Body of pancreas (tissue), 4 donors: ENCODE results near the gene SOX8.

Source experiments
- POLR2A ChIP-seq, 3 donors: fragments of 450-650 bp; IDR thresholded peaks; one replicate each; pipeline ENCODE4 v1.6.1; 2016; ENCODE audit warnings: antibody characterized with exemption in 3 of 3, mild to moderate bottlenecking in 2 of 3
- TF ChIP-seq, protein P1 (sequence below), 7 experiments: fragments of 450-650 bp in 4 of 7; fragments of 200-600 bp in 3 of 7; sonication (generic) in 3 of 7; IDR thresholded peaks; one replicate each; pipeline ENCODE4 v1.5.1; 2016 to 2019; ENCODE audit warnings: antibody characterized with exemption in 7 of 7

DNA sequence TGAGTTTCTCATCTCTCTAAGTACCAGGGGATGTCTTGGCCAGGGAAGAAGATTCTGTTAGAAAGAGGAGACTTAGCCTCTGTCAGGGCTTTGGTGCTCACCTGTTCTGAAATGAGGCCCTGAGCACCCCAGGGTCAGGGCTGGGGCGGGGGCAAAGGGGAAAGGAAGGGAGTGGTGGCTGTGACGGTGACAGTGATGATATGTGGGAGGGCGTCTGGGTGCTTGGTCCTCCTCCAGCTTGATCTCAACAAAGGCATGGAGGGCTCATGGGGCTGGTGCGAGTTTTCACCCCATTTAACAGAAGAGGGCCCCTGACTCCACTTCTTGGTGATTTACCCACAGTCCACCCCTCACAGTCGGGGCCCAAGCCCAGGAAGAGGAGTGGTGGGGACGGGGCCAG is 15.1 kb downstream of the SOX8 start:
- TF ChIP-seq, protein P1, sequence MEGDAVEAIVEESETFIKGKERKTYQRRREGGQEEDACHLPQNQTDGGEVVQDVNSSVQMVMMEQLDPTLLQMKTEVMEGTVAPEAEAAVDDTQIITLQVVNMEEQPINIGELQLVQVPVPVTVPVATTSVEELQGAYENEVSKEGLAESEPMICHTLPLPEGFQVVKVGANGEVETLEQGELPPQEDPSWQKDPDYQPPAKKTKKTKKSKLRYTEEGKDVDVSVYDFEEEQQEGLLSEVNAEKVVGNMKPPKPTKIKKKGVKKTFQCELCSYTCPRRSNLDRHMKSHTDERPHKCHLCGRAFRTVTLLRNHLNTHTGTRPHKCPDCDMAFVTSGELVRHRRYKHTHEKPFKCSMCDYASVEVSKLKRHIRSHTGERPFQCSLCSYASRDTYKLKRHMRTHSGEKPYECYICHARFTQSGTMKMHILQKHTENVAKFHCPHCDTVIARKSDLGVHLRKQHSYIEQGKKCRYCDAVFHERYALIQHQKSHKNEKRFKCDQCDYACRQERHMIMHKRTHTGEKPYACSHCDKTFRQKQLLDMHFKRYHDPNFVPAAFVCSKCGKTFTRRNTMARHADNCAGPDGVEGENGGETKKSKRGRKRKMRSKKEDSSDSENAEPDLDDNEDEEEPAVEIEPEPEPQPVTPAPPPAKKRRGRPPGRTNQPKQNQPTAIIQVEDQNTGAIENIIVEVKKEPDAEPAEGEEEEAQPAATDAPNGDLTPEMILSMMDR (IDR thresholded peaks at IDR 0.05) = no peak
- no peak for TF ChIP-seq POLR2A (IDR thresholded peaks at IDR 0.05)
